Posterior vena cava (tissue), 2 donors: Measurements from ENCODE around the gene RNPS1. TPM values are rescaled to one million over a fixed set of nuclear protein-coding genes. Genes with fewer than 3 reads are reported as not detected.

Experiments
- DNase-seq: peaks from one replicate; pipeline ENCODE4 v3.0.0-alpha.2; 2020; ENCODE audit warnings: low spot score
- intact Hi-C, 2 donors: fragments of 100-400 bp; cut with DNase I; formaldehyde crosslinking; loops; one replicate each; pipeline versions ENCODE4 v1.14.1 to v1.14.2; 2022 to 2023
- total RNA-seq, 2 donors: library from RNA; stranded (reverse); fragmentation: NEBNext Ultra II Directional; extraction: Animal tissue kit (Norgen Biotek cat#: 25700); gene quantifications; one replicate each; pipeline ENCODE4 v1.2.1, GENCODE V29; 2021
- donor health status: DM: yes; HTN: yes; CAD: no.
- donor health status: DM: yes; HTN: yes; CAD: no.

Gene RNPS1
- total RNA-seq, 2 donors from 2014 or later = 84.9 to 101 TPM

- DNase-seq = no peak
- intact Hi-C loops = no loop called here
Measured at GRCh38 chr16:2284797-2285576, 17.1 kb upstream of the RNPS1 start.

GRCh38 chr16:2284001-2284770 lies 16.3 kb upstream of the RNPS1 start:
- intact Hi-C loops = no loop called here
- no peak for DNase-seq

- intact Hi-C loops = no loop called here
- DNase-seq = no peak
Measured at GRCh38 chr16:2282866-2283555, 15.1 kb upstream of the RNPS1 start.

- intact Hi-C loops = no loop called here
- no peak for DNase-seq
Measured at GRCh38 chr16:2282262-2282661, 14.3 kb upstream of the RNPS1 start.

GRCh38 chr16:2280981-2281542 lies 13.1 kb upstream of the RNPS1 start:
- intact Hi-C loops = no loop called here
- no peak for DNase-seq

GRCh38 chr16:2280461-2280860 lies 12.5 kb upstream of the RNPS1 start:
- no peak for DNase-seq
- intact Hi-C loops = no loop called here

GRCh38 chr16:2278956-2279800 lies 11.3 kb upstream of the RNPS1 start:
- intact Hi-C loops = loop anchor here in 1 of 2 donors (10.0 kb wide), 2 partner anchors 54 to 114 kb away; partner anchors contain the start of gene E4F1
- no peak for DNase-seq

- no peak for DNase-seq
- intact Hi-C loops = loop anchor here in 1 of 2 donors (10.0 kb wide), 2 partner anchors 53 to 113 kb away; partner anchors contain the start of gene E4F1
Measured at GRCh38 chr16:2278272-2278608, 10.3 kb upstream of the RNPS1 start.

GRCh38 chr16:2277466-2278271 lies 9.7 kb upstream of the RNPS1 start:
- DNase-seq = no peak
- intact Hi-C loops = loop anchor here in 1 of 2 donors (10.0 kb wide), 2 partner anchors 53 to 113 kb away; partner anchors contain the start of gene E4F1

GRCh38 chr16:2276368-2277195 lies 8.7 kb upstream of the RNPS1 start:
- no peak for DNase-seq
- intact Hi-C loops = loop anchor here in 1 of 2 donors (10.0 kb wide), 2 partner anchors 52 to 112 kb away; partner anchors contain the start of gene E4F1

- intact Hi-C loops = loop anchor here in 1 of 2 donors (10.0 kb wide), 2 partner anchors 51 to 111 kb away; partner anchors contain the start of gene E4F1
- DNase-seq = no peak
Measured at GRCh38 chr16:2275476-2276367, 7.8 kb upstream of the RNPS1 start.

- no peak for DNase-seq
- intact Hi-C loops = loop anchor here in 1 of 2 donors (10.0 kb wide), 2 partner anchors 49 to 109 kb away; partner anchors contain the start of gene E4F1
Measured at GRCh38 chr16:2273931-2274330, 6.0 kb upstream of the RNPS1 start.

GRCh38 chr16:2273484-2273883 lies 5.6 kb upstream of the RNPS1 start:
- intact Hi-C loops = loop anchor here in 1 of 2 donors (10.0 kb wide), 2 partner anchors 49 to 109 kb away; partner anchors contain the start of gene E4F1
- DNase-seq = no peak

GRCh38 chr16:2271848-2272461 lies 4.0 kb upstream of the RNPS1 start:
- no peak for DNase-seq
- intact Hi-C loops = loop anchor here in 1 of 2 donors (10.0 kb wide), 2 partner anchors 47 to 107 kb away; partner anchors contain the start of gene E4F1
